Activated naive CD8-positive, alpha-beta T cell (primary cell): ENCODE results near the gene ZNF488.

Experiments used
- H3K27ac Mint-ChIP-seq: one replicate; pipeline ENCODE4 v1.8.0; 2021; ENCODE audit warnings: mixed read lengths
- H3K27me3 Mint-ChIP-seq: one replicate; pipeline ENCODE4 v1.8.0; 2021; ENCODE audit warnings: mixed read lengths
- H3K36me3 Mint-ChIP-seq: one replicate; pipeline ENCODE4 v1.8.0; 2021; ENCODE audit warnings: mixed read lengths
- H3K4me1 Mint-ChIP-seq: one replicate; pipeline ENCODE4 v1.8.0; 2021; ENCODE audit warnings: low read depth, mixed read lengths
- H3K4me3 Mint-ChIP-seq: one replicate; pipeline ENCODE4 v1.8.0; 2021; ENCODE audit warnings: mild to moderate bottlenecking, mixed read lengths
- H3K9me3 Mint-ChIP-seq: one replicate; pipeline ENCODE4 v1.8.0; 2021; ENCODE audit warnings: low read depth, mixed read lengths

Gene ZNF488

GRCh38 chr10:47339759-47340607, 44.1 kb downstream of the ZNF488 start:
- Mint-ChIP-seq H3K9me3 (no peaks in the 10 kb centered on the region), H3K27ac (no peak overlapping the region), H3K4me1 (no peaks in the 10 kb centered on the region), H3K36me3 (no peaks in the 10 kb centered on the region), H3K4me3 (no peak overlapping the region), H3K27me3 (peaks cover 6% of the 10 kb centered on the region)

DNA sequence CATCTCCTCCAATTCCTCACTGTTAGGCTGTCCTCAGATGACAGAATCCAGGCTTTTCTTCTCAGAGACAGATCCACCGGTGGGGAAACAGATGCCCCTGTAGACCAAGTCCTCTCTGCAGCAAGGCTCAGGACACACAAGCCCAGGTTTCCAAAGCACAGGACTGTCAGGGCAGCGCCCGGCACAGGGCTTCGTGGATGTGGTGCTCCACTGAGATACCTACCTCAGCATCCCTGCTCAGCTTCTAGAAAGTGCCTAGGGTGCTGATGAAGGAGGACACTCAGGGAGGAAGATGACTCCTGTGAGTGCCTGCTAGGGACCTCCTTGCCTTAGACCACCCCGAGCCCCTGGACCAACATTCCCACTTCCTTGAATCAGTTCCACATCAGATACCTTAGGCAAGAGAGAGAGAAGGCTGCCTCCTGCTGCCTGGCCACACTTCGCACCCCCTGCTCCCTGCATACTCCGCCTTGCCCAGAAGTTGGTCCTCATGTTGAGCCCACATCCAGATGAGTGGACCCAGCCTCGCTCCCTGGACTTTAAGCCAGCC, 44.8 kb downstream of the ZNF488 start:
- H3K36me3 Mint-ChIP-seq, result no peaks in the 10 kb centered on the region
- no peaks in the 10 kb centered on the region for H3K9me3 Mint-ChIP-seq
- no peak overlapping the region for H3K27ac Mint-ChIP-seq
- no peaks in the 10 kb centered on the region for H3K4me1 Mint-ChIP-seq
- H3K27me3 Mint-ChIP-seq, result peaks cover 6% of the 10 kb centered on the region
- no peak overlapping the region for H3K4me3 Mint-ChIP-seq

- H3K9me3 Mint-ChIP-seq, result no peaks in the 10 kb centered on the region
- no peaks in the 10 kb centered on the region for H3K4me1 Mint-ChIP-seq
- H3K27me3 Mint-ChIP-seq, result peaks cover 7% of the 10 kb centered on the region
- no peaks in the 10 kb centered on the region for H3K36me3 Mint-ChIP-seq
- no peak overlapping the region for H3K4me3 Mint-ChIP-seq
- H3K27ac Mint-ChIP-seq, result no peak overlapping the region
Measured at GRCh38 chr10:47337310-47337709, 46.8 kb downstream of the ZNF488 start.

DNA sequence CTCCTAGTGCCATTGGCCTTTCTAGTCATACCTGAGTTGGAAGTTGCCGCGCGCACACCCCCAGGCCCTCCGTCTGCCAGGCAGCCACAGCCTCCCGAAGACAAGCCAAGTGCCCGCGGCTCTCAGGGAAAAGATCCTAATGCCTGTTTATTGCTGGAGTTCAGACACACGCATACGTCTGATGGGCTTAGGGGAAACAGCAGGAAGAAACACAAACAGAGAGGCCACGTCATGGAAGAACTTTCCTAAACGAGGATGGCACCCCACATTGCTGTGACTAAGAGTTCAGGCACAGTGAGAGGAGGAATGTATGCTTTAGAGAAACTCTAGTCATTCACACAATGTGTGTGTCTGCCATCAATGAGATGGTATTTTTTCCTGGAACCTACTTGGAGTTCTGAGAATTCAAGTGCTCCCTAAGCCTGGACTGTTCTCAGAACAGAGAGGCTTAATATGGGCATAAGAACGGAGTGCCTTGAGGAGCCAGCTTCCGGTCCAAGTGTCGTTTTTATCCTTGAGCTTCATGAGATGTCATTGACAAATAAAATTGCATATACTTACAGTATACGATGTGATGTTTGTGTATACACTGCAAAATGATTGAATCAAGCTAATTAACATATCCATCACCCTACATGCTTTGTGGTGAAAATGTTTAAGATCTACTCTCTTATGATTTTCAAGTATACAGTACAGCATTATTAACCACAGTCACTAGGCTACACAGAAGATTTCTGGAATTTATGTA, 47.5 kb downstream of the ZNF488 start:
- peaks cover 7% of the 10 kb centered on the region for H3K27me3 Mint-ChIP-seq
- no peak overlapping the region for H3K27ac Mint-ChIP-seq
- H3K4me1 Mint-ChIP-seq, result no peaks in the 10 kb centered on the region
- H3K36me3 Mint-ChIP-seq, result no peaks in the 10 kb centered on the region
- no peaks in the 10 kb centered on the region for H3K9me3 Mint-ChIP-seq
- no peak overlapping the region for H3K4me3 Mint-ChIP-seq

- H3K4me3 Mint-ChIP-seq, result no peak overlapping the region
- no peaks in the 10 kb centered on the region for H3K9me3 Mint-ChIP-seq
- peaks cover 7% of the 10 kb centered on the region for H3K27me3 Mint-ChIP-seq
- no peak overlapping the region for H3K27ac Mint-ChIP-seq
- no peaks in the 10 kb centered on the region for H3K36me3 Mint-ChIP-seq
- no peaks in the 10 kb centered on the region for H3K4me1 Mint-ChIP-seq
Measured at GRCh38 chr10:47335906-47336305, 48.2 kb downstream of the ZNF488 start.

DNA sequence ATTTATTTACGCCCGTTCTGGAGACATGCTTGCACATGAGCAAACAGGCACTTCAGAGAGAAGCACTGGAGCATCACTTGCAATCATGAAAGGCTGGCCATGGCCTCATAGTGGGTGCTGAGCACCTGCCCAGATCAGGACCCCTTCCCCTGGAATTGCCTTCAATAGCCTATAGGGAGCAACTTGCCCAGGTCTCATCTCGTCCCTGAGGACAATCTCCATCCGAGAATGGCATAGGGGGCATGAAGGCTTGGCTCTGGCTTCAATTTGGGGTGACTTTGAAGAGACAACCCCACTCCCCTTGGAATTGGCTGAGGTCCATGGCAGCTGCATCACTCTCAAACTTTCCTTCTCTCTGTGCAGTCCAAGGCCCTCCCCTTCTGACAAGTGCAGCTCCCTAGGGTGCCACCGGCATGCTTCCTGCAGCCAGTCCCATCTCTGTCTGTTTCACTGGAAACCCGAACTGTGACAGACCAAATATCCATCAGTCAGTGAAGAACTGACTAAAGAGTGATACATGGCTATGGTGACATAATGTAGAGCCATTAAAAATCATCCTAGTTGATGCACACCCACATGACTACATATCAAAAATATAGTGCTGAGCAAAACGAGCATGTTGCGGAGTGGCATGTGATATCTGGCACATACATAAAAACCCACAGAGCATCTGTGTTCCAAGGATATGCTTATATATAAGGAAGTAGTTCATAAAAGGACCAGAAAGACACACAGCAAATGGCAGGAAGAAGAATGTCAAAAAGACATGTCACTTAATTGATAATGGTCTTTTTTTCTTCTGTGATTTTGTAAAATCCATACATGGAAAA, 49.4 kb downstream of the ZNF488 start:
- Mint-ChIP-seq H3K9me3 (no peaks in the 10 kb centered on the region), H3K36me3 (no peaks in the 10 kb centered on the region), H3K4me1 (no peaks in the 10 kb centered on the region), H3K27ac (no peak overlapping the region), H3K27me3 (peaks cover 4% of the 10 kb centered on the region), H3K4me3 (no peak overlapping the region)

- Mint-ChIP-seq H3K36me3 (no peaks in the 10 kb centered on the region), H3K27me3 (peaks cover 4% of the 10 kb centered on the region), H3K27ac (no peak overlapping the region), H3K9me3 (no peaks in the 10 kb centered on the region), H3K4me1 (no peaks in the 10 kb centered on the region), H3K4me3 (no peak overlapping the region)
Measured at GRCh38 chr10:47333532-47333931, 50.6 kb downstream of the ZNF488 start.

- peaks cover 4% of the 10 kb centered on the region for H3K27me3 Mint-ChIP-seq
- no peaks in the 10 kb centered on the region for H3K36me3 Mint-ChIP-seq
- no peak overlapping the region for H3K4me3 Mint-ChIP-seq
- no peaks in the 10 kb centered on the region for H3K4me1 Mint-ChIP-seq
- H3K27ac Mint-ChIP-seq, result no peak overlapping the region
- H3K9me3 Mint-ChIP-seq, result no peaks in the 10 kb centered on the region
Measured at GRCh38 chr10:47332946-47333345, 51.1 kb downstream of the ZNF488 start.

GRCh38 chr10:47332371-47332770, 51.7 kb downstream of the ZNF488 start:
- Mint-ChIP-seq H3K4me1 (no peaks in the 10 kb centered on the region), H3K27ac (no peak overlapping the region), H3K9me3 (no peaks in the 10 kb centered on the region), H3K36me3 (no peaks in the 10 kb centered on the region), H3K4me3 (no peak overlapping the region), H3K27me3 (peaks cover 4% of the 10 kb centered on the region)

- Mint-ChIP-seq H3K27ac (no peak overlapping the region), H3K4me3 (no peak overlapping the region), H3K9me3 (no peaks in the 10 kb centered on the region), H3K36me3 (no peaks in the 10 kb centered on the region), H3K4me1 (no peaks in the 10 kb centered on the region), H3K27me3 (peaks cover 4% of the 10 kb centered on the region)
Measured at GRCh38 chr10:47331954-47332353, 52.1 kb downstream of the ZNF488 start.

DNA sequence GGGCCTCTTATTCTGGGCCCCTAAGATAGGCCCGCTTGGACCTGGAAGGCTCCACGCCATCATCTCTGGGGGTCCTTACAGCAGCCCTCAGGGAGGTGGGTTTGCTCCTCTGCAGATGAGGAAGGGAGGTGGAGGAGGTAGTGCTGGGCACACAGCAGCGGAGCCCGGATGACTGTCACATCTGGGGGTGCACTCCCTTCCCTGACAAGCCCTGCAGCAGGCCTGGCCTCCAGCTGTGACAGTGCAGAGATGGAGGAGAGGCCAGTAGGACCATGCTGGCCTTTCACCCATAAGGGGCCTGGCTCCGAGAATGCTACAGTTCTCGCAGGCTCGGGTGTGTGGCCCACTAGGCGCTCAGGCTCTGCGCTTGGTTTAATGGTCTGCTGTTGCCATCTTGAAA, 52.6 kb downstream of the ZNF488 start:
- no peaks in the 10 kb centered on the region for H3K4me1 Mint-ChIP-seq
- no peaks in the 10 kb centered on the region for H3K9me3 Mint-ChIP-seq
- H3K27ac Mint-ChIP-seq, result no peak overlapping the region
- H3K4me3 Mint-ChIP-seq, result no peak overlapping the region
- peaks cover 4% of the 10 kb centered on the region for H3K27me3 Mint-ChIP-seq
- H3K36me3 Mint-ChIP-seq, result no peaks in the 10 kb centered on the region

GRCh38 chr10:47330804-47331203, 53.3 kb downstream of the ZNF488 start:
- H3K27me3 Mint-ChIP-seq, result peaks cover 1% of the 10 kb centered on the region
- H3K27ac Mint-ChIP-seq, result no peak overlapping the region
- H3K4me1 Mint-ChIP-seq, result no peaks in the 10 kb centered on the region
- H3K36me3 Mint-ChIP-seq, result no peaks in the 10 kb centered on the region
- H3K4me3 Mint-ChIP-seq, result no peak overlapping the region
- H3K9me3 Mint-ChIP-seq, result no peaks in the 10 kb centered on the region

DNA sequence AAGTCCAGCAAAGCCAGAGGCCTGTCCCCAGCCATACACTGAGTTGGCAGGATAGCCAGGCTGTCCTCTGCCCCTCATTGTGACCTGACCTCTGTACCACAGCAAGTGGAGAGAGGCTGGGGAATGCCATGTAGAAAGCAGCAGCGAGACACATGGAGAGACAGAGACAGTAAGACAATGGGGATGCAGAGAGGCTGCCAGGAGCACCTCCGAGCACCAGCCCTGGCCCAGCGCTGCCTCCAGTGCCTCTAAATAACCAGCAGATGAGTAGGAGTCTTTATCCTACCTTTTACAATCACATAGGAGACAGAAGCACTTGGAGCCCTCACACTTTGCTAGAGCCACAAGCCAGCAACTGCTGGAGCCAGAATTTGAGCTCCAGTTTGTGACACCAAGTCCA, 53.7 kb downstream of the ZNF488 start:
- Mint-ChIP-seq H3K27me3 (peaks cover 1% of the 10 kb centered on the region), H3K27ac (no peak overlapping the region), H3K4me3 (no peak overlapping the region), H3K4me1 (no peaks in the 10 kb centered on the region), H3K9me3 (no peaks in the 10 kb centered on the region), H3K36me3 (no peaks in the 10 kb centered on the region)

- no peak overlapping the region for H3K27ac Mint-ChIP-seq
- no peaks in the 10 kb centered on the region for H3K36me3 Mint-ChIP-seq
- no peak overlapping the region for H3K4me3 Mint-ChIP-seq
- H3K9me3 Mint-ChIP-seq, result no peaks in the 10 kb centered on the region
- H3K4me1 Mint-ChIP-seq, result no peaks in the 10 kb centered on the region
- H3K27me3 Mint-ChIP-seq, result peaks cover 1% of the 10 kb centered on the region
Measured at GRCh38 chr10:47329855-47330254, 54.2 kb downstream of the ZNF488 start.

DNA sequence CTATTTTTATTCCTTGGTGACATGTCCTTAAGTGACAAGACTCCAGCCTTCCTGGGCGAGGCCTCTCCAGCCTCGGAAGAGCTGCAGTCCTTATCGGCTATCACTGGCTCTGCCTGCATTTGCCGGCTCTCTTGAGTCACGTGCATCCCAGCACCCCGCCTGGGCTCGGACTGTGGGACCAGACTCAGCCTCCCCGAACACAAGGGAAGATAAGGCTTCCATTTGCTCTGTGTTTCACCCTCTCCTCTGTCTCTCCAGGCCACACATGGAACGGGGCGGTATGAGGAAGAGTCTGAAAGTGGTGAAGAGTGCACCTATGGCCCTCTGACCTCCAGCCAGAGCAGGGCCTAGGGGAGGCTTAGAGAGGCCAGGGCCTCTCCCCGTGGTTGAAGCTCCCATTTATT, 57.2 kb downstream of the ZNF488 start:
- no peak overlapping the region for H3K4me3 Mint-ChIP-seq
- H3K4me1 Mint-ChIP-seq, result no peaks in the 10 kb centered on the region
- no peaks in the 10 kb centered on the region for H3K27me3 Mint-ChIP-seq
- H3K27ac Mint-ChIP-seq, result no peak overlapping the region
- H3K36me3 Mint-ChIP-seq, result no peaks in the 10 kb centered on the region
- H3K9me3 Mint-ChIP-seq, result no peaks in the 10 kb centered on the region
